ENCODE data around the gene CLEC4C.

- TF ChIP-seq CTCF (IDR thresholded peaks at IDR 0.05) (no peak), POLR2A (IDR thresholded peaks at IDR 0.05) (no peak)
These were observed 40.6 kb upstream of the CLEC4C start for GRCh38 chr12:7787574-7788293.

All from breast epithelium (tissue), 3 donors.